GM19372 (cell line): ENCODE measurements around the gene MAP3K3.

ENCODE experiments used
- ATAC-seq: cut with Tn5 transposase; IDR thresholded peaks from one replicate; pipeline ENCODE4 v1.9.1; 2021; ENCODE audit warnings: mild to moderate bottlenecking, low read depth, moderate library complexity; ENCODE audit not compliant: unreplicated experiment

MAP3K3 gene

DNA sequence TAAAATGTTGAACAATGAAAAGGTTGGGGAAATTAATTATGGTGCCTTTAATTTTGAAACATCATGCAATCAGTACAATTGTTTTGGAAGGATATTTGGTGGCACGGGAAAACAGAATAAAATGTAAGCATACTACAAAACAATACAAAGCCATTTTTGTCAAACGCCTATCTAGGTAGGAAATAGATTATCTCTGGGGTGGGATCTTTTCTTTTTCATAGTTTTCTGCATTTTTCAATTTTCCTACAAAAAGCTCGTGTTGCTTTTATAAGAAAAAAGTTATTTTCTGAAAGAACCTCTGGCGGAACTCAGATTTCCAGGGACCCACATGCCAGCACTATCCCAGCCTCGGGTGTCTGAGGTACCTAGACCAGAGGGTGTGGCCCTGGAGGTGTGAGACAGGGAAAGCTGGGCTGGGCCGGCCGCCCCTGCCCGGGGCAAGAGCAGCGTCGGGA, 961 bp upstream of the MAP3K3 start:
- ATAC-seq: no peak

DNA sequence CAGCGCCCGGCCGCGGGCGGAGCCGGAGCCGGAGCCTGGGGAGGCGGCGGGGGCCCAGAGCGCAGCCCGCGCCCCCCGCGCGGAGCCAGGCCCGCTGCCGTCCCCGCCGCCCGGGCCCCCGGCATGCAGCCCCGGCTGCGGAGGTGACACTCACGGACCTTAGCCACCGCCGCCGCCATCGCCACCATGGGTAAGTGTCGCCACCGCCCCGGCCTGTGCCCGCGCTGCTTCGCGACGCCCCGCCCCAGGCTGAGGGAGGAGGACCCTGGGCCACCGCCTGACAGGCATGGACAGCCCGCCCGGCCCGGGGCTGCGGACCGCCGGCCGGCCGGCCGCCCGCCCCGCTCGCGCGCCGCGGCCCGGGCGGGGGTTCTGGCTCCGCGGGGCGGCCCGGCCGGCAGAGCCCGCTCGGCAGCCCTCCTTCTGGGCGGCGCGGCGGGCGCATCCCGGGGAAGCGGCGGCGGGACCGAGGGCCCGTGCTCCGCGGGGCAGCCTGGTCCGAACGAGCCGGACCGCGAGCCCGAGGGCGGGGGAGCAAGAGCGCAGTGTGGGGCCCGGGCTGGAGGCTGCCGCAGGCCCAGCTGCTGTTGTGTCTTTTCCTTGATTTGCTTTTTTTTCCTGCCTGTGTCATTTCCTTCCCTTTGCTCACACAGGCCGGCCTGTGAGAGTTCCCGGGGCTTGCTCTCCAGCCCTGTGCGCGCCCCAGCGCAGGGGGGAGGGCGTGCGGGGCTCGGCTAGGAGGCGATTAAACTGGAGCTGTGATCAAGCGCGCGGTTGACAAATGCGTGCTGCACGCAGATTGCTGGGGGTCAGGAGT, 565 bp downstream of the MAP3K3 start:
- peak; percentile 20 for ATAC-seq

GRCh38 chr17:63623786-63624530, 1.7 kb downstream of the MAP3K3 start:
- no peak for ATAC-seq

DNA sequence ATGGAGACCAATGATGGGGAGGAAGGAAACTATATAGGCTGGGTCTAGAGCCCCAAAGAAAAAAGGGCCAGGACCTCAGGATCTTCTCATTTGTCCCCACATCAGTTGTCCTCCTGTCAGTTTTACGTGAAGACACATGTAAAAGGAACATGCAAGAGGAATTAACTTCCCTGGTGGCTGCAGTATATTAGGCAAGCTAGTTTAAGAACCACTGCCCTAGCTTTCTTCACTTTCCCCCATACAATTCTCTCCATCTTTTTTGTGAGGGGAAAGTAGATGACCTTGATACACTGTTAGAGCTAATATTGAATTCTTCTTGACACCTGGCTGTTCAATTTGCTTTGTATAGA, 2.3 kb downstream of the MAP3K3 start:
- no peak for ATAC-seq

DNA sequence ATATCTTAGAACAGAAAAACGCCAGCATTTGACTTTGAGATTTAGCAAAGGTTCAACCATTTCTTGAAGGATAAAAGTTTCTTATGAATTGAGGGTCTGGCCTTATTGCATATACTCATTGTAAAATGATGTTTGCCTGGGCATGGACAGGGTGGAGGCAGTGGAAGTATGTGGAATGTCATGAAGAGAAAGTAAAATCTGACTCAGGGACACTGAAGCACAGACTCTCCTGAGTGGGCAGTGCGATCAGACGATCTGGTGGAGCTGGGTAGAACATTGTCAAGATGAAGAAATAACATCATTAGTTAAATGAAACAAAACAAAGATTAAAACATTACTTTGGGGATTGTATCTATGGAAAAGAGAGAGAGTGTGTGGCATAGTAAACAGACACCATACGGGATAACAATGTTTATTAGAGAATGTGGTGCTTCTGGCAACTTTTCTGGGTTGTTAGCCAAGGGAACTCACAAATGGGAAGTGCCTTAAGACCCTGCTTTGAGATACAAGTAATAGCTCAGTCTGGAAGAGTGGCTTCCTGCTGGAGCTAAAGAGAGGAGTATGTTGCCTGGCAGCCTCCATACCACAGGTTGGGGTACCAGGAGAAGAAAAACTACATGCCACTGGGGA, 4.4 kb downstream of the MAP3K3 start:
- ATAC-seq: no peak

DNA sequence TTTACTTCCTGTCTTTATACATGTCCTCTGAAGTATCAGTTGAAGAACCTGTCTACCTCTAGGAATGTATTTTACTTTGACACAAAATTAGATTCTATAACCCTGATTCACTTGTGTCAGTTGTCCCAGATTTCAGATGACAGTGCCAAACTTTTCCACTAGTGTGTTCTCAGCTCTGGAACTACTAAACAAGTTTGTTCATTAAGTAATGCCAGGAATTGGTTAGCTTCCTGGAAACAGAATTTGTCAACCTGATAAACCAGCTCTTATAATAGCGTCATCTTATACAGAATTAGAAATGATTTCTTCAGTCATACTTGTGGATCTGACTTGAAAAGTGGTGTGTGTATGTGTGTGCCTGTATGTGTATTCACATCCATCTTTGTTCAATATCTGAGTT, 7.4 kb downstream of the MAP3K3 start:
- ATAC-seq: no peak

- ATAC-seq: no peak
Observed at GRCh38 chr17:63631062-63631461, 8.8 kb downstream of the MAP3K3 start.

DNA sequence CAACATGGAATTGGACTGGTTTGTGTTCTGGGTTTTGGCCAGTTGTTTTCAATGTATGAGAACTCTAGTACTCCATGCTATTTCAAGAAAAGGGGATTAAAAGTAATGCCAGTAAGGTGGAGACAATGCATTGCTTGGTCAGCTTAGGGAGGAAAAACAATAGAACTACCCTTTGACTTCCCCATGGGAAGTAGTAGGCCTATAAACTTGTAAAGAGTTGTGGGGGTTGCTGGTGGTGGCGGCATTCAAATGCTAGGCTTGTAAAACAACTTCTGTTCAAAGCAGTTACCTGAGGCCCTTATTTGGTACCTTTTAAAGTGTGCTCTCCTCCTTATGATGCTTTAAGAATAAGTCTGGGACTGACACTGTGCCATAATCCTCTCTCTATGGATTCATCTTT, 9.4 kb downstream of the MAP3K3 start:
- no peak for ATAC-seq

- ATAC-seq: no peak
Observed at GRCh38 chr17:63633742-63634141, 11.5 kb downstream of the MAP3K3 start.

- ATAC-seq: no peak
Observed at GRCh38 chr17:63634163-63634562, 11.9 kb downstream of the MAP3K3 start.

GRCh38 chr17:63634816-63635215, 12.6 kb downstream of the MAP3K3 start:
- no peak for ATAC-seq

DNA sequence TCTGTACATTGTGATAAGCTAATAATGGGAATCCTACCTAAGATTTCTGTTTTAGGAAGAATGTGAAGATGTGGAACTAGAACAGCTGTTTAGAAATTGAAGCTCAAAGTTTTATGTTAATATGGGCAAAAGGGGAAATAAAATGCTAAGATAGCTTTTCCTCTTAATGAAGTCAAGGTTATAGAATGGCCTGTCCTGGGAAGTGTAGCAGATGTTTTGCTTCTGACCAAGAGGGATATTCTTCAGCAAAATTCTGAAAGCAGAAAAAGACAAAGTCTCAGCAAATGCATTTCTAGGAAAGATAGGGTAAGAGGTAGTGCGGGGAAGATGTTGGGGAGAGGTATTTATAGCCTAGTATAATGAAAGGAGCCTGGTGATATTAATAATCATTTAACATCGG, 13.1 kb downstream of the MAP3K3 start:
- no peak for ATAC-seq

DNA sequence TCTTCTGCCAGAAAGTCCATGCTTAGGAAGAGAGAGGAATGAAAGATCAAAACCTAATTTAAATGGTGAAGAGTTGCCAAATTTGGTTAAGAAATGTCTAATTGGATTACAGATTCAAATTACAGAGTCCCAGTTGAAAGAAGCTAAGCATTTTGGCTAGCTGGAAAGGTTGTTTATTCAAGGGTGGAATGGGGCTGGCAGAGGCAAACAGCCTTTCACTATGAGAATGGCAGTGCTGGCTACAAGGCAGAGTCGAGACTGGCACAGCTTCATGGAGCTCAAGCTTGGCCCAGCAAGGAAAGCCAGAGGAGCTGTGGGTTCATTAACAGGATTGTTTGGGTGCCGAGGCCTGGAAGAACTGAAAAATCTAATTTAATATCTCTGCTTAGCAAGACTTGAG, 13.6 kb downstream of the MAP3K3 start:
- ATAC-seq: no peak

DNA sequence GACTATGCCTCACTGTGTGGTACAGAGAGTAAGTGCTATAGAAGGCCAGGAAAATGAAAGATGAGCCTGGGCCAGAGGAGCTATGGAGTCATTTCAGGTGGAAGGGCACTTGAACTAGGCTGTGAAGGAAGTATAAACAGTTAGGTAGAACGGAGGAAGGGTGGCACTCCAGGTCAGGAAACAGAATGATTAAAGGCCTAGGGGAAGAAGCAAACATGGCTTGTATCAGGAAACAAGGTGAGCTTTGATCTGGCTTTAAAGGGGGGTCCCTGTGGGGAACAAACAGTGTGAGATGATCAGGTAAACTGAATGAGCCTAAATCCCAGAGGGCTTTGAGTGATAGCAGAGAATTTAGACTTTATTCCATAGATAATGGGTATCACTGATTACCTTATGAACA, 16.9 kb downstream of the MAP3K3 start:
- ATAC-seq: no peak

DNA sequence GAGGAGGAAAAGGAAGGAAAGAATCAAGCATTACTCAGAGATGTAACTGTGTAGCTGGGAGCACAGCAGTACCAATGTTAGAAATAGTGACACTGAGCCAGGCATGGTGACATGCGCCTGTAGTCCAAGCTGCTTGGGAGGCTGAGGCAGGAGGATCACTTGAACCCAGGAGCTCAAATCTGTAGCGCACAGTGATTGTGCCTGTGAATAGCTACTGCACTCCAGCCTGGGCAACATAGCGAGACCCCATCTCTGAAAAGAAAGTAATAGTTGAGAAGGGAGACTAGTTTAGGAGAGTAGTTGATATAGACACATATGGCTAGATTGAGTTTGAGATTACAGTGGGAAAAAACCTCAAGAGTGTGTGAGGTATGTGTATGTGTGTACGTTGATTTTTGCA, 17.8 kb downstream of the MAP3K3 start:
- no peak for ATAC-seq

GRCh38 chr17:63641692-63642448, 19.7 kb downstream of the MAP3K3 start:
- no peak for ATAC-seq

DNA sequence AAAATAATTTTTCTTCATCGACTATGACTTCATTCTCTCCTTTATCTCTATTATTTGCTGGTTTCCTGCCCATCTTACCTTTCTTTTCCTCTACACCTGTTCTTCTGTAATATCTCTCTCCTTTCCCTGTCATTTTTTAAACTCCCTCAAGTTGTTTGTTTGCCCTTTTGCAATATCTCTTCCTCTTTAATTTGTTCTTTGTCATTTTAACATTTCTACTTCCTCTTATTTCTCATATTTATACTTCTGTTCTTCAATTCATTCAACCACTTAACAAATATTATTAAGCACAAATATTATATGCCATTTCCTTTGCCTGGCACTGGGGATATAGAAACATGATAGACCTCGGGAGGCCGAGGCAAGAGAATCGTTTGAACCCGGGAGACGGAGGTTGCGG, 22.6 kb downstream of the MAP3K3 start:
- ATAC-seq: no peak

- ATAC-seq: peak; percentile 50
Observed at GRCh38 chr17:63645775-63646487, 23.7 kb downstream of the MAP3K3 start.

- ATAC-seq: peak; percentile 77
Observed at GRCh38 chr17:63646488-63646806, 24.2 kb downstream of the MAP3K3 start.

- no peak for ATAC-seq
Observed at GRCh38 chr17:63647065-63647725, 25.0 kb downstream of the MAP3K3 start.
